Cardiac fibroblast (primary cell): ENCODE data around the gene PER2.

Experiments
- DNase-seq, 2 donors: peaks; one replicate each; pipeline versions ENCODE4 v3.0.0 to v3.0.0-alpha.2; 2010; ENCODE audit warnings: low read depth in 2 of 2
- H3K4me3 ChIP-seq, 2 donors: replicated peaks in 1 of 2; 1 replicate in 1 of 2; 2 replicates in 1 of 2; pipeline ENCODE4 v1.5.1; 2011; ENCODE audit warnings: low read depth in 2 of 2, low read length in 2 of 2, mild to moderate bottlenecking in 2 of 2, moderate library complexity in 1 of 2
- CTCF ChIP-seq: IDR thresholded peaks from one replicate; pipeline ENCODE4 v1.5.1; 2011; ENCODE audit warnings: low read depth, mild to moderate bottlenecking, low read length, inconsistent platforms

PER2 gene

DNA sequence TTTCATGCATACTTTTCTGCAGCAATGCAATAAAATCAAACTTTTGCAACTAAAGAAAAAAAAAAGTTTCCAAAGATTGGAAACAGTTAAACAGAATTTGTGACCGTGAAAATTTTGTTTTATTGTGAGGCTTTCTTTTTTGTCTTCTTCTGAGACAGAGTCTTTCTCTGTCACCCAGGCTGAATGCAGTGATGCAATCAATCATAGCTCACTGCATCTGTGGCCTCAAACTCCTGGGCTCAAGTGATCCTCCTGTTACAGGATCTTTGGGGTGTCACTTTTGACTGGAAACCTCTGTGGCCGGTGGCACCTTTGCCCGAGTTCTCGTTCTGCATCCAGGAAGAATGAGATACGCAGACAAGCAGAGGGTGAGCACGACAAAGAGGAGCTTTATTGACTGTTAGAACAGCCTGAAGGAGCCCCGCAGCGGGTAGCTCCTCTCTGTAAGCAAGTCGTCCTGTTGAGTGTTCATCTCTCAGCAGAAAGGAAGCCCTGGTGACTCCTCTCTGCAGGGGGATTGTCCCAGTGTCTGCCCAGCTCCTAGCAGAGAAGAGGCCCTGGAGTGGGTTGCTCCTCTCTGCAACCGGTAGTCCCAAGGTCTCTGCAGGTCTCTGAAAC is 68.0 kb downstream of the PER2 start:
- TF ChIP-seq CTCF, result no peak
- no peak for DNase-seq
- H3K4me3 ChIP-seq, result no peak overlapping the region

- H3K4me3 ChIP-seq, result no peak overlapping the region
- no peak for DNase-seq
Observed at GRCh38 chr2:238216651-238217184, 71.7 kb downstream of the PER2 start.

GRCh38 chr2:238207006-238207405 is 81.4 kb downstream of the PER2 start:
- H3K4me3 ChIP-seq, result no peak overlapping the region

More at GRCh38 chr2:238216651-238217184, 71.7 kb downstream of the PER2 start:
- no peak for TF ChIP-seq CTCF

DNA sequence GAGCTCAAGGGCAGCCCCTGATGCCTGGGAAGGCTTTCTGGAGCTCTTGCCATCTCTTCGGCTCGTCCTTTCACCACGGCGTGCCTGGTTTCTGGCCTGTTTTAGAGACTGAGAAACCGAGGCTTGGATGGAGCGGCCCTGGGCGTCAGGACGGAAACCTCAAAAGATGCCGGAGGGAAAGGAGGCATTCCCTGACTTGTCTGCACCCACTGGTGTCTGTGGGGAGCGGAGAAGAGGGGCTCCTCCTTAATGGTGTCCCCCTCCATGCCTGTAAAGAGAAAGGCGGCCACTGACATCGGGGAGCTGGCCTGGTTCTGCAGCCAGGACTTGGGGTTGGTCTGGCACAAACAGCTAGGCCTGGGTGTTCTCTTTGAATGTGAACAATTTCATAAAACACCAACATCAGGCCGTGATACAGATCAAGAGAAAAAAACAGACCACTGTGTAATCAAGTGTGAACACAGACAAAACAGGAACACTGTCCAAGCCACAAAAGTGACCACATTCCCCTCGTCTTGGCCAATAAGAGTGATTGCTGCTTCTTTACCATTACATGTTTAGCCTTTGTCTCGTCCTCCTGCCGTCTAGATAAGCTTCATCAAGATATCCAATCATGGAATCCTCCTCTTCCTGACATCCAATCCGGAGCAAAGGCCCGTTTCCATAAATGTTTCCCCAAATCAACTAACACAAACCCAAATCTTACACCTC is 84.3 kb downstream of the PER2 start:
- H3K4me3 ChIP-seq, result peak overlapping the region; percentile 34 to 37
- TF ChIP-seq CTCF, result no peak
- no peak for DNase-seq

More at GRCh38 chr2:238207006-238207405, 81.4 kb downstream of the PER2 start:
- no peak for TF ChIP-seq CTCF
- DNase-seq, result no peak

- peak; percentile 75 to 86 for DNase-seq
- H3K4me3 ChIP-seq, result peak within 1 kb of the TSS; percentile 59 to 76
- no peak for TF ChIP-seq CTCF
Observed at GRCh38 chr2:238203094-238203972, 85.1 kb downstream of the PER2 start, which contains the start of gene ILKAP. Gene ILKAP (minus strand): TSS chr2:238203695. CDS start chr2:238203553, 142 bp downstream.

- H3K4me3 ChIP-seq, result peak overlapping the region; percentile 59 to 76
- peak; percentile 18 to 31 for DNase-seq
- TF ChIP-seq CTCF, result no peak
Observed at GRCh38 chr2:238202326-238203093, 85.9 kb downstream of the PER2 start.
